GM12878 (cell line): ENCODE measurements around the gene ACTL6B. TPM values are rescaled to one million over a fixed set of nuclear protein-coding genes. Genes with fewer than 3 reads are reported as not detected.

ENCODE experiments used
- E2F8 ChIP-seq: fragments of 450-650 bp; IDR thresholded peaks from 2 replicates; pipeline ENCODE4 v1.6.1; 2018; ENCODE audit warnings: mild to moderate bottlenecking, low read depth, moderate library complexity; ENCODE audit not compliant: partially characterized antibody
- IRF3 ChIP-seq: fragments of 450-650 bp; IDR thresholded peaks from 2 replicates; pipeline ENCODE4 v1.6.1; 2014; ENCODE audit warnings: mild to moderate bottlenecking
- NRF1 ChIP-seq: conservative IDR thresholded peaks from 2 replicates; pipeline ENCODE4 v1.6.1; 2011; ENCODE audit warnings: mild to moderate bottlenecking, low read depth, low read length, improper control_type of control experiment
- PBX3 ChIP-seq: IDR thresholded peaks from 2 replicates; pipeline ENCODE4 v1.6.1; 2011; ENCODE audit warnings: mild to moderate bottlenecking, low read depth, low read length, moderate library complexity; ENCODE audit not compliant: insufficient replicate concordance
- RFX5 ChIP-seq: IDR thresholded peaks from 2 replicates; pipeline ENCODE4 v1.6.1; 2011; ENCODE audit warnings: low read depth, low read length, improper control_type of control experiment
- ZBTB4 ChIP-seq: fragments of 450-650 bp; formaldehyde crosslinking; IDR thresholded peaks from 2 replicates; pipeline ENCODE4 v1.4.0; 2022; ENCODE audit warnings: mild to moderate bottlenecking, moderate library complexity
- polyA plus RNA-seq, 11 experiments: library from polyadenylated mRNA; depleted of rRNA in 4 of 11; unstranded in 6 of 11; stranded (reverse) in 5 of 11; fragments of >200 nt; fragmentation: Nextera tagmentation in 4 of 11; fragmentation: Illumina TruSeq in 1 of 11; extraction: Ambion mirVana in 4 of 11; extraction: Trizol in 1 of 11; gene quantifications; 1 replicate in 1 of 11; 2 replicates in 10 of 11; pipeline versions ENCODE4 v1.2.1 to v1.2.3, GENCODE V29; 2011 to 2016; ENCODE audit warnings: inconsistent platforms in 2 of 11, missing spikeins in 2 of 11, low read depth in 1 of 11
- total RNA-seq, 4 experiments: library from RNA; depleted of rRNA in 3 of 4; stranded (reverse); fragments of >200 nt in 3 of 4; fragmentation: Illumina TruSeq in 1 of 4; extraction: Trizol in 1 of 4; gene quantifications; 2 replicates each; pipeline versions ENCODE4 v1.2.1 to v1.2.3, GENCODE V29; 2013 to 2021

ACTL6B gene
- total and polyA plus RNA-seq, 10 of the 15 experiments (the other 5 are each of a cell fraction or from before 2014, with no cell fraction given) = not detected

GRCh38 chr7:100675581-100676350, 19.5 kb upstream of the ACTL6B start (continued):
- TF ChIP-seq E2F8 = no peak
- no peak for TF ChIP-seq NRF1
- no peak for TF ChIP-seq IRF3
- TF ChIP-seq RFX5 = 0 out of 2 replicates have a peak, but pooled peaks have one; percentile 9
- TF ChIP-seq ZBTB4 (CRISPR knock-in tag) = no peak
- no peak for TF ChIP-seq PBX3
